ENCODE results near the gene MYCBP2.

DNA sequence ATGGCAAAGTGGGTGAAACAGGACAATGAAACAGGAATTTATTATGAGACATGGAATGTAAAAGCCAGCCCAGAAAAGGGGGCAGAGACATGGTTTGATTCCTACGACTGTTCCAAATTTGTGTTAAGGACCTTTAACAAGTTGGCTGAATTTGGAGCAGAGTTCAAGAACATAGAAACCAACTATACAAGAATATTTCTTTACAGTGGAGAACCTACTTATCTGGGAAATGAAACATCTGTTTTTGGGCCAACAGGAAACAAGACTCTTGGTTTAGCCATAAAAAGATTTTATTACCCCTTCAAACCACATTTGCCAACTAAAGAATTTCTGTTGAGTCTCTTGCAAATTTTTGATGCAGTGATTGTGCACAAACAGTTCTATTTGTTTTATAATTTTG is 326.4 kb downstream of the MYCBP2 start:
- TF ChIP-seq ZNF274 (IDR thresholded peaks at IDR 0.05; ENCODE audit: low read depth, low read length) (no peak), YY1 (IDR thresholded peaks at IDR 0.05; ENCODE audit: insufficient read depth, insufficient read length) (no peak)
